OCI-LY3 (cell line): Measurements from ENCODE around the gene ACKR3.

Experiments used
- H2AFZ ChIP-seq: fragments of 200-600, 300-600 bp; shearing (Covaris generic); 2 replicates; pipeline ENCODE4 v1.6.0; 2014; ENCODE audit warnings: antibody characterized with exemption, low read depth, low read length
- H3K27ac ChIP-seq: fragments of 200-600, 300-600 bp; sonication (generic); 2 replicates; pipeline ENCODE4 v1.5.1; 2014; ENCODE audit warnings: mild to moderate bottlenecking, low read length, moderate library complexity, mixed read lengths
- H3K27me3 ChIP-seq: fragments of 200-600, 300-600 bp; sonication (generic); 2 replicates; pipeline ENCODE4 v1.6.1; 2014; ENCODE audit warnings: low read depth, low read length, mixed read lengths
- H3K36me3 ChIP-seq: fragments of 200-600, 300-600 bp; sonication (generic); replicated peaks from 2 replicates; pipeline ENCODE3; 2014; ENCODE audit warnings: low read depth, low read length, mixed read lengths
- H3K4me1 ChIP-seq: fragments of 300-600, 200-600 bp; sonication (generic); 2 replicates; pipeline ENCODE4 v1.6.1; 2014; ENCODE audit warnings: low read length, mixed read lengths
- H3K4me2 ChIP-seq: fragments of 200-600, 300-600 bp; sonication (generic); 2 replicates; pipeline ENCODE4 v1.6.1; 2014; ENCODE audit warnings: low read length, mixed read lengths
- H3K4me3 ChIP-seq: fragments of 300-600, 200-600 bp; sonication (generic); 2 replicates; pipeline ENCODE4 v1.5.1; 2014; ENCODE audit warnings: antibody characterized with exemption, mild to moderate bottlenecking, low read length, moderate library complexity
- H3K79me2 ChIP-seq: fragments of 300-600, 200-600 bp; shearing (Covaris generic); 2 replicates; pipeline ENCODE4 v1.6.1; 2014; ENCODE audit warnings: mild to moderate bottlenecking, low read length, mixed read lengths
- H3K9ac ChIP-seq: fragments of 300-600, 200-600 bp; shearing (Covaris generic); 2 replicates; pipeline ENCODE4 v1.6.0; 2014; ENCODE audit warnings: mild to moderate bottlenecking, low read length, moderate library complexity
- H3K9me3 ChIP-seq: fragments of 200-600, 300-600 bp; shearing (Covaris generic); 2 replicates; pipeline ENCODE4 v1.6.1; 2014; ENCODE audit warnings: low read length, mixed read lengths; ENCODE audit not compliant: insufficient read depth
- H4K20me1 ChIP-seq: fragments of 200-600, 300-600 bp; sonication (generic); 2 replicates; pipeline ENCODE4 v1.6.1; 2016; ENCODE audit warnings: low read length, mixed read lengths; ENCODE audit not compliant: insufficient read depth
- CTCF ChIP-seq: fragments of 200-600, 300-600 bp; sonication (generic); IDR thresholded peaks from 2 replicates; pipeline ENCODE4 v1.5.1; 2014; ENCODE audit warnings: antibody characterized with exemption, low read length, low read depth
- EZH2phosphoT487 ChIP-seq: fragments of 200-600 bp; shearing (Covaris generic); IDR thresholded peaks from 2 replicates; pipeline ENCODE4 v1.6.1; 2018; ENCODE audit warnings: antibody characterized with exemption, mixed run types, low read depth

ACKR3 gene

GRCh38 chr2:236602678-236603077, 33.1 kb downstream of the ACKR3 start:
- no peaks in the 10 kb centered on the region for H4K20me1 ChIP-seq
- H3K4me2 ChIP-seq: no peak overlapping the region
- H3K27ac ChIP-seq: no peak overlapping the region
- H3K79me2 ChIP-seq: no peaks in the 10 kb centered on the region
- H3K9ac ChIP-seq: no peak overlapping the region
- H3K4me3 ChIP-seq: no peak overlapping the region
- H3K4me1 ChIP-seq: no peaks in the 10 kb centered on the region
- no peaks in the 10 kb centered on the region for H3K27me3 ChIP-seq
- no peaks in the 10 kb centered on the region for H3K9me3 ChIP-seq
- no peaks in the 10 kb centered on the region for H3K36me3 ChIP-seq
- TF ChIP-seq CTCF (no peak), EZH2phosphoT487 (no peak)
- H2AFZ ChIP-seq: no peak overlapping the region

GRCh38 chr2:236603361-236604015, 33.9 kb downstream of the ACKR3 start:
- H3K4me1 ChIP-seq: no peaks in the 10 kb centered on the region
- no peak overlapping the region for H3K4me3 ChIP-seq
- no peaks in the 10 kb centered on the region for H3K9me3 ChIP-seq
- H4K20me1 ChIP-seq: no peaks in the 10 kb centered on the region
- H3K36me3 ChIP-seq: no peaks in the 10 kb centered on the region
- H3K79me2 ChIP-seq: no peaks in the 10 kb centered on the region
- no peaks in the 10 kb centered on the region for H3K27me3 ChIP-seq
- no peak overlapping the region for H3K9ac ChIP-seq
- no peak overlapping the region for H3K4me2 ChIP-seq
- H3K27ac ChIP-seq: no peak overlapping the region
- TF ChIP-seq EZH2phosphoT487 (no peak), CTCF (no peak)
- H2AFZ ChIP-seq: no peak overlapping the region

GRCh38 chr2:236604575-236605344, 35.1 kb downstream of the ACKR3 start:
- Histone ChIP-seq H3K9ac (no peak overlapping the region), H4K20me1 (no peaks in the 10 kb centered on the region), H3K79me2 (no peaks in the 10 kb centered on the region), H3K4me3 (no peak overlapping the region), H2AFZ (no peak overlapping the region), H3K4me2 (no peak overlapping the region), H3K27me3 (no peaks in the 10 kb centered on the region), H3K36me3 (no peaks in the 10 kb centered on the region), H3K27ac (no peak overlapping the region), H3K9me3 (no peaks in the 10 kb centered on the region), H3K4me1 (no peaks in the 10 kb centered on the region)
- TF ChIP-seq EZH2phosphoT487: no peak
- no peak for TF ChIP-seq CTCF

GRCh38 chr2:236605345-236605734, 35.7 kb downstream of the ACKR3 start:
- no peak for TF ChIP-seq CTCF
- no peak for TF ChIP-seq EZH2phosphoT487
- no peaks in the 10 kb centered on the region for H4K20me1 ChIP-seq
- no peaks in the 10 kb centered on the region for H3K27me3 ChIP-seq
- H3K9ac ChIP-seq: no peak overlapping the region
- no peak overlapping the region for H3K27ac ChIP-seq
- H3K9me3 ChIP-seq: no peaks in the 10 kb centered on the region
- no peak overlapping the region for H3K4me3 ChIP-seq
- no peaks in the 10 kb centered on the region for H3K36me3 ChIP-seq
- no peak overlapping the region for H3K4me2 ChIP-seq
- no peaks in the 10 kb centered on the region for H3K4me1 ChIP-seq
- H3K79me2 ChIP-seq: no peaks in the 10 kb centered on the region
- H2AFZ ChIP-seq: no peak overlapping the region
